HG02763 (cell line): ENCODE measurements around the gene MCTP2.
"Not testable (repeated sequence)": the region's sequence is repeated elsewhere in the genome, so short reads cannot be mapped to it uniquely, and the experiment has no call there.

Experiments
- ATAC-seq: cut with Tn5 transposase; IDR thresholded peaks from one replicate; pipeline ENCODE4 v1.9.1; 2021; ENCODE audit warnings: mild to moderate bottlenecking, moderate library complexity; ENCODE audit not compliant: unreplicated experiment

Gene MCTP2

GRCh38 chr15:94235646-94236045 is 4.3 kb downstream of the MCTP2 start:
- no peak for ATAC-seq

- no peak for ATAC-seq
Measured at GRCh38 chr15:94236608-94237007, 5.2 kb downstream of the MCTP2 start.

- ATAC-seq = no peak
Measured at GRCh38 chr15:94237903-94238302, 6.5 kb downstream of the MCTP2 start.

GRCh38 chr15:94238539-94239118 is 7.3 kb downstream of the MCTP2 start:
- ATAC-seq = peak; percentile 59

GRCh38 chr15:94239474-94239873 is 8.1 kb downstream of the MCTP2 start:
- ATAC-seq = no peak

- no peak for ATAC-seq
Measured at GRCh38 chr15:94240480-94240879, 9.1 kb downstream of the MCTP2 start.

GRCh38 chr15:94242257-94242656 is 10.9 kb downstream of the MCTP2 start:
- no peak for ATAC-seq

GRCh38 chr15:94243003-94243402 is 11.6 kb downstream of the MCTP2 start:
- not testable (repeated sequence) for ATAC-seq

- no peak for ATAC-seq
Measured at GRCh38 chr15:94243418-94243817, 12.1 kb downstream of the MCTP2 start.

GRCh38 chr15:94246016-94246415 is 14.7 kb downstream of the MCTP2 start:
- no peak for ATAC-seq

GRCh38 chr15:94247789-94248638 is 16.7 kb downstream of the MCTP2 start:
- no peak for ATAC-seq

- no peak for ATAC-seq
Measured at GRCh38 chr15:94250801-94251200, 19.4 kb downstream of the MCTP2 start.

GRCh38 chr15:94252223-94252766 is 20.9 kb downstream of the MCTP2 start:
- no peak for ATAC-seq

- no peak for ATAC-seq
Measured at GRCh38 chr15:94252906-94253491, 21.6 kb downstream of the MCTP2 start.

GRCh38 chr15:94253742-94254141 is 22.4 kb downstream of the MCTP2 start:
- peak; percentile 39 for ATAC-seq

- ATAC-seq = no peak
Measured at GRCh38 chr15:94255540-94255939, 24.2 kb downstream of the MCTP2 start.

- ATAC-seq = no peak
Measured at GRCh38 chr15:94256511-94256910, 25.1 kb downstream of the MCTP2 start.

- ATAC-seq = not testable (repeated sequence)
Measured at GRCh38 chr15:94257776-94258175, 26.4 kb downstream of the MCTP2 start.

GRCh38 chr15:94258246-94258645 is 26.9 kb downstream of the MCTP2 start:
- peak; percentile 61 for ATAC-seq

- ATAC-seq = no peak
Measured at GRCh38 chr15:94259121-94259751, 27.9 kb downstream of the MCTP2 start.

- ATAC-seq = no peak
Measured at GRCh38 chr15:94259863-94260262, 28.5 kb downstream of the MCTP2 start.
